Left renal pelvis (tissue), 4 donors: ENCODE results near the gene MCCD1. TPM values are rescaled to one million over a fixed set of nuclear protein-coding genes. Genes with fewer than 3 reads are reported as not detected.
"Not testable (repeated sequence)": the region's sequence is repeated elsewhere in the genome, so short reads cannot be mapped to it uniquely, and the experiment has no call there.

ENCODE experiments used
- DNase-seq, 4 donors: peaks; one replicate each; pipeline ENCODE4 v3.0.0-alpha.2; 2013; ENCODE audit warnings: low read depth in 4 of 4, low spot score in 3 of 4
- polyA plus RNA-seq, 4 donors: library from polyadenylated mRNA; unstranded; fragments of 120-200 nt; gene quantifications; one replicate each; pipeline ENCODE4 v1.2.1, GENCODE V29; 2013; ENCODE audit not compliant: insufficient read length in 4 of 4

MCCD1 gene, protein sequence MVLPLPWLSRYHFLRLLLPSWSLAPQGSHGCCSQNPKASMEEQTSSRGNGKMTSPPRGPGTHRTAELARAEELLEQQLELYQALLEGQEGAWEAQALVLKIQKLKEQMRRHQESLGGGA
- 10 to 100 TPM in 3 of 4 donors, under 1 TPM in 1; 0.27 to 18.6 (median 12.8) TPM for polyA plus RNA-seq

DNA sequence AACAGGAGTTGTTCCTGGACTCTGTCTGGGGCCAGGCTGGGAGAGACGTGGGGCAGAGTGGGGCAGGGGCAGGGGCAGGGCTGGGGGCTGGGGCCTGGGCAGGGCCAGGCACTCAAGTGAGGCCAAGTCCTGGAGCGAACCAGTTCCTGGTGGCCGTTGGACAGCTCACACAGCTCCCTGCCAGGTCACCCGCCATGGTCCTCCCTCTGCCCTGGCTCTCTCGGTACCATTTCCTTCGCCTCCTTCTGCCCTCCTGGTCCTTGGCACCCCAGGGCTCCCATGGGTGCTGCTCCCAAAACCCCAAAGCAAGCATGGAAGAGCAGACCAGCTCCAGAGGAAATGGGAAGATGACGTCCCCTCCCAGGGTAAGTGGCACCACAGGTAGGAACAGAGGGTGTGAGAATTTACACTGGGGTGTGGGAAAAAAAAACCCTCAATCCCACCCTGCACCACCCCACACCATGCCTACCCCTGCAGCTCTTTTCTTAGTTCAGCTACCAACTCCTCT, at the start of gene MCCD1:
TSS of gene MCCD1 (plus strand) at position 142 of the 508 bp plus-strand sequence. CDS start at position 195, 53 bp downstream.
- no peak for DNase-seq

DNA sequence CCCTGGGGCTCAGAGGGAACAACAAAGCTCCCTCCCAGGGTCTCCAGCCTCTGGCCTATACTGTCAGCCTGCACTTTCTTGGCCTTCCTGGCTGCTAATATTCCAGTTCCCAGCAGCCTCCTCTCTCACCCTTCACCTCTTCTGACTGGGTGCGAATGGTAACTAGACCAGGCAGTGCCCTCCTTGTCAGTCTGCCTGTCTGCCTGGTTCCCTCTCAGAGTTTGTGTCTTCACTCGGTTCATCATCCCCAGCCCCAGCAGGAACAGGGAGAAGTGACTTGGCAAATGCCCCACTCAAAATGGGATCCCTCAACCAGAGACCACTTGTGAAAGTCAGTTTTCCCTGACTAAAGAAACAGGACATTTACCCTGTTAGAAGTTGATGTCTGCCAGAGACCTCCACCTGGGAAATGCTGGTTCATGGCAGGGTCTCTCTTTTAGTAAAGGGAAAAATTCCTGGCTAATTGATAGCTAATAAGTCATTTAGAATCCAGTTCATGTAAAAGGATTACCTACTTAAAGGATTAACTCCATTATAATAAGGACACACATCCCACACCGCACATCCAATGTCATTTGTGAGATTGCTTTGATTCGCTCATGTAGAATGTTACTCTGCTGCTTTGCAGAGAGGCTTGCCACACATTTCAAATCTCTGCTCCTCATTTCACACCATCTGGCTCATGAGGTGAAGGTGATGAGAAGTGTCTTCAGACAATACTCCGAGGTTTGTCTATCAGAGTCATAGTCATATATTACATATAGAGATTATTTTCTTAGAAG, 49.4 kb upstream of the MCCD1 start:
- no peak for DNase-seq

DNA sequence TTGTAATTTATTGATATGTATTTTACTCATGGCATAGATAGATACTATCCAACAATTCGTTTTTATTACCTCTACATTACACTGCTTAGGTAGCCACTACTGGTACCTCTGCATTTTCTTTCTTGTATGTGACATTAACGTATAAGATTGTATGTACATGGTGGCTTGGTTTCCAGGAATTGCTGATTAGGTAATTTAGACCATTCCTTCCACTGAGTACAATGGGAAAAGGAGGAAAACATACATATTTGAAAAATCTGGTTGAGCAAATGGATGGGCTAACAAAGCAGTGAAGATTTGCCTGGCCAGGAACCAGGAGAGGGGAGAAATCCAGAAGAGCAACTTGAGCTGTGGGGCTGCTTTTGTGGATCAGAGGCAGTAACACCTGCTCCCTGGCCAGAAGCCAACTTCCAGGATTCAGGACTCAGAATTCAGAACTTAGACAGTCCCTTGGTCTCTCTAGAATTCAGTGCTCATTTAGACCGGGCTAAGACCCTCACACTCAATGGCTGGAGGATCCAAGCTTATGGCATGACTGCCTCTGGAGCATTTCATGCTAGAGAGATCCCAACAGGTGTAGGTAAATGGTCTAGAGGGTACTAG, 48.7 kb upstream of the MCCD1 start:
- no peak for DNase-seq

DNA sequence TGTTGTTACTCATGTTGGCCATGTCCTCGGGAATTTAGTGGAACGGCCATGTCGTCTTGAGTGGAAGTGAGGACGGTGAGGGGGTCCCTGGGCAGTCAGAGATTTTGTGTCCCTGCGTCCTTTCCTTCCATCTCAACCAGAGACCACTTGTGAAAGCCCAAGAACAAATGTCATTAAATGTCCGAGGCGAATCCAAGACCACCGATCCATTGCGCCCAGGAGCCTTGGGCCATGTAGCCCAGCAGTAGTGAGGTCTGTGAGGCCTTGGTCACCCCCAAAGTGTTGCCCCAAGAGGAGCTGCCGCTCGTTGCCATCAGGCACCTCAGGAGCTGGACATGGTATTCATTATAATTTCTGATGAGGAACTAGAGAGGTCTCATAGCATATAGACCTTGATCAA, 48.2 kb upstream of the MCCD1 start:
- DNase-seq, result no peak

DNA sequence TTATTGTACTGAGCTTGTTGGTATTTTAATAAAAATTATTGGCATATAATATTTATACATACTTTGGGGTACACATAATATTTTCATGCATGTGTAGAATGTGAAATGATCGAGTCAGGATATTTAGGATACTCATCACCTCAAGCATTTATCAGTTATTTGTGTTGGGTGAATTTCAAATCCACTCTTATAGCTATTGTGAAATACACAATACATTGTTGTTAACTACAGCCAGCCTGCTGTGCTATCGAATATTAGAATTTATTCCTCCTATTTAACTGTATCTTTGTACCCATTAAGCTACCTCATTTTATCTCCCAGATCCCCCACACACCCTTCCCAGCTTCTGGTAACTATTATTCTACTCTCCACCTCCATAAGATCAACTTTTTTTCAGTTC, 45.4 kb upstream of the MCCD1 start:
- no peak for DNase-seq

DNA sequence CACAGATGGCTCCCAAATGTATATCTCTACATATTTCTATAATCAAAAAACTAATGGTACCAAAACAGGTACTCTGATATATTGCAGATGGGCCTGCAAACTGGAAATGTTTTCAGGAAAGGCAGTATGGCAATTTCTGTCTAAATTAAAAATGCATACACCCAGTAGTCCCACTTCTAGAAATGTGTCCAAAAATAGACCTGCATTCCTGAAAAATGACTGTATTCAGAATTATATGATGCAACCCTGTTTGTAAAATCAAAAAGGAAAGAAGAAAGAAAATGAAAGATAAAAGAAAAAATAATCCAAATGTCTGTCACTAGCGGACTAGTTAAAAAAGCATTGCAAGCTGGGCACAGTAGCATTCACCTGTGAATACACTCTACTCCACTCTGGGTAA, 43.7 kb upstream of the MCCD1 start:
- DNase-seq, result no peak

DNA sequence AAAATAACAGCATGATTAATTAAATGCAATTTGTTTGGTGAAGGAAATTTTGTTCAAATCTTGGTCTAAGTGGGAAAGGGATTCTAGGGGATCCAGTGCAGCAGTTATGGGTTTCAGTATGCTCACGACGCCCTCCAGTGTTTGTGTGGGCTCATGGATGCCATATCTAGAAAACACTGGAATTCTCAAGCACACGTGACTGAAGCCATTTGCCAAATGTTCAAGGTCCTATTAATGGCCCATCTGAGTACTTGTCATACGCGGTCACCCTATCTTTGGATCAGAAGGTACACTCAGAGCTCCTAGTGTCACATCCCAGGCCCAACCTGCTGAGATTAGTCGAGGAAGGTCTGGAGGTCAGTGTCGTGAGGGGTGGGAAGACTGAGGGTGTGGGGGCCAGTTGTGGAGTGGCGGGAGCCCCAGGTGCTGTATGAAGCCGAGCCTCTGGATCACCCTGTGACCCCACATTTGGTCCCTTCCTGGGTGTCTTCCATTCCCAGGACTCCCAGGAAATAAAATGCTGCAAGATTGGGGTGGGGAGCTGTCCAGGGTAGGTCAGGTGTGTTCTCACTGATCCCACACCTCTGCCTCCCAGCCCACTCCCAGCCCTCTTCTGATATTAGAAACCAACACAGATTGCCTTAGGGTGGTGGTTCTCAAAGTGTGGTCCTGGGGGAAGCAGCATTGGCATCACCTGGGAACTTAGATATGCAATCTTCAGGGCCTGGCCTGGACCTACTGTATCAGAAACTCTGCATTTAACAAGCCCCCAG, 42.5 kb upstream of the MCCD1 start:
- DNase-seq, result not testable (repeated sequence)

DNA sequence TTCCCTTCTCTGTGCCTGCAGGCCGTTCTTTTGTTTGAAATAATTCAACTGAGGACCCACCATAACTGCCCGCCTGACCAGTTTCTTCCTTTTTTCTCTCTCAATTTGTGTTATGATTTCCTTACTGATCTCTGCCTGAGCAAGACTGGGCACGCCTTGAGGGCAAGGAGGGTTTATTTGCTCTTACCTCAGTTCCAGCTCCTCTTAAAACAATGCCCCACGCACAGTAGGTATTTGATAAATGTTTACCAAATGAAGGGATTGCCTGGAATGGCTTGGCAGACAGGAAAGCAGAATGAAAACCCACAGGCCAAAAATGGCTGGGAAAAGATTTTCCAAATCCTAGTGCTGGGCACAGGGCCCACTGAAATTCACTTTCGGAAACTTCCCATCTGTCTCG, 41.1 kb upstream of the MCCD1 start:
- DNase-seq, result not testable (repeated sequence)

DNA sequence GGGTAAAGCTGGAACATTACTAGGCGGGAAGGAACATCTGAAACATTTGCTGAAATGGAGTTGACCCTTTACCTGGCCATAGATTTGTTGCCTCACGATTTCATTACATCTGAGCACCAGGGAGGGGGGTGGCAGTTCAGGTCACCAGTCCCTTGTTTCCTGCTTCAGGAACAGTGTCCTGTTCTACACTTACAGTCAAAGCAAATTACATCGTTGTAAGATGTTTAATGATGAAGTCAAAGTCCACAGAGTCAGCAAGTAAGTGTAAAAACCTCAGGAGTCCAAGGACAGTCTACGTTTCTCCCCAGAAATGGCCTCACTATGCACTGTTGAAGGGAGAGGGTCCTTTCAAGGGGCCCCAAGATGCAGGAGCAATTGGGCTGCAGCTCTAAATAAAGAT, 39.7 kb upstream of the MCCD1 start:
- DNase-seq, result no peak

DNA sequence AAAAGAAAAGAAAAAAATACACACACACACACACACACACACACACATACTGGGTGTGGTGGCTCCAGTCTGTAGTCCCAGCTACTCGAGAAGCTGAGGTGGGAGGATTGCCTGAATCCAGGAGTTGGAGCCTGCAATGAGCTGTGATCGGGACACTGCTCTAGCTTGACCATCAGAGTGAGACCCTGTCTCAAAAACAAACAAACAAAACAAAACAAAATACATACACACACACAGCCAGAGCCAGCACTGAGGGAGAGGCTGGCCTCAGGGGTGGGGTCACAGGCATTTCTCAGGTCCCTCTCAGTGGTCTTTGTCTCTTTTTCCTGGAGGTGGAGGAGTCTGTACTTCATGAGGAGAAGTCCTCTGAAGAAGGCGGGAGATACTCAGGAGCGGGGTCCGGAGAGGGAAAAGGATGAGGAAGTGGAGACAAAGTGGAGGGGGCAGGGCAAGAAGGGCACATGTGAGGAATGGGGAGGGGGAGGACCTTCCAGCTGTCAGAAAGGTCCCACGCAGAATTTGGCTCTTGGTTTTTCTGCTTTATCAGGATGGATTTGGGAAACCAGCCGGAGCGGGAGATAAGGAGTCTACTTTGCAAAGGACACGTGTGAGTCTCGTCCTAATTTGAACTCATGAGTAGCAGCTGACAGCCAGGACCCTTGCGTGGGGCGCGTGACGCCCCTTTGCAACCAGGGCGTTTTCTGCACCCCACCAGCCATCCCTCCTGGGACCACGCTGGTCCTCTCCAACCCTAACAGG, 38.5 kb upstream of the MCCD1 start:
- DNase-seq, result no peak

DNA sequence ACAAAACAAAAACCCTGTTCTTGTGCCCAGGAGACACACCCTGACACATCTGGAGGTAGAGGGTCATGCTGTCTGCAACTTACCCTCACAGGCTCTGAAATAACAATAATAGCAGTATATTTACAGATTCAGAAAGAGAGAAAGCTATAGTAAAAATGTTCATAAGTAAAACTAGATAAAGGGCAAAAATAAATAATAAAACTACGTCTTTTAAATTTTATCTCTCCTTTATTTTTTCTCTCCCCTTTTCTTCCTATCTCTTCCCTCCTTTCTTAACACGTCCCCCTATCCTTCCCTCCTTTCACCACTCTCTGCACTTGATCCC, 35.2 kb upstream of the MCCD1 start:
- DNase-seq, result not testable (repeated sequence)

DNA sequence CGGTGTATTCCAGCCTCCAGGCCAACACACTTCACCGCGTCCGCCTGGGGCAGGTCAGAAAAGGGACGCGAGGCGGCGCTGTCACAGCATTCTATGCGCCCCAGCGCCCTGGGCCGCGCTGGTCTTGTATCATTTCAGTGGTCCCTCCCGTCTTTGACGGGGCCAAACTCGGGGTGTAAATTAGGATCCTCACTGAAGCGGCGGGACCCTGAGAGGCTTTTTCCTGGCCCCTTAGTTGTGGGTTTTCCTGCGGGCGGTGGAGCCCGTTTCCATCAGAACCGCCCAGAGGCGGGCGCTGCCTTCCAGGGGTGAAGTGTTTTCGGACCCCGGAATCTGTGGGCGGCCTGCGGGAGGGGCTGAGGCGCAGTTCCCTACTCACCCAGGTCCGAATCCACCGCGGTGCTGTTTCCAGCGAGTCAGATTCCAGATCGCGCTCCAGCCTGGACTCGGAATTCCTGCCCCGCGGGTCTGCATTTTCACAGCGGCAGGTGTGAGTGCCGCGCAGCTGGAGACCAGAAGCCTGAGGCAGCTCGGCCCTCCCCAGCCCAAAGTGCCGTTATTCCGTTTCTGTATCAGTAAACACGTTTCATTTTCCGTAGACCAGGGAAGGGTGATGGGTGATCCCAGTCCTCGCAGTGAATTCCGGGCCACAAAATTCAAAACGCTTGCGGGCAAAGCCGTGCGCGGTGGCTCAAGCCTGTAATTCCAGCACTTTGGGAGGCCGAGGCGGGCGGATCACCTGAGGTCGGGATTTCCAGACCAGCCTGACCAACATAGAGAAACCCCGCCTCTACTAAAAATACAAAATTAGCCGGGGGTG, 34.7 kb upstream of the MCCD1 start:
- DNase-seq, result peak in 2 of 4 donors; percentile 49 to 53

DNA sequence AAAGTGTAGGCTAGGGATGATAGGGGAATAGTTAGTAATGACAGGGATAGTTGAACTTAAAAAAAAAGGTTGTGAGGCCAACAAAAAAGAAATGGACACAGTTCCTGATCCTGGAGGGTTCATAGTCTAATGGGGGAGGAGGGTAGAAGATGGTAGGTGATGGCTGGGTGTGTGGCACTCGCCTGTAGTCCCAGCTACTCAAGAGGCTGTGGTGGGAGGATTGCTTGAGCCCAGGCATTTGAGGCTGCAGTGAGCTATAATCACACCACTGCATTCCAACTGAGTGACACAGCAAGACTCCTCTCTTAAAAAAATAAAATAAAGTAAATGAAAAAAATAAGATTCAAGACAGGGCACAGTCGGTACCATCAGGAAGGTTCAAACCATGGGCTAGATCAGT, 33.2 kb upstream of the MCCD1 start:
- no peak for DNase-seq

DNA sequence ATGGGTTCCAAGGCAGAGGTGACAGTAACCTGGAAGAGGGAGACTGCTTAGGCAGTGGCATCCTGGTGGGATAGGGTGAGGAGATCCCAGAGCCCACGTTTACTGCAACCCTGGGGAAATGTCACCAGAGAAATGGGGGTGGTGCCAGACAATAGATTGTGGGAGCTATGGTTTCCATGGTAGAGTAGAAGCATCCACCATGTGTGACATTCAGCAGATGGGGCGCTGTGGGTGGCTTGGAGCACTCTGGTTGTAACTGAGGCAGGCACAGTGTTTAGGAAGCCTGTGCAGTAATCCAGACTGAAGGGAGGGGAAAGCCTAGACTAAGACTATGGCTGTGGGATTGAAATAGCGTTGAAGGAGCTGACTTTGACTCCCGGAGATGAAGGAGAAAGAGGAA, 31.9 kb upstream of the MCCD1 start:
- DNase-seq, result not testable (repeated sequence)

DNA sequence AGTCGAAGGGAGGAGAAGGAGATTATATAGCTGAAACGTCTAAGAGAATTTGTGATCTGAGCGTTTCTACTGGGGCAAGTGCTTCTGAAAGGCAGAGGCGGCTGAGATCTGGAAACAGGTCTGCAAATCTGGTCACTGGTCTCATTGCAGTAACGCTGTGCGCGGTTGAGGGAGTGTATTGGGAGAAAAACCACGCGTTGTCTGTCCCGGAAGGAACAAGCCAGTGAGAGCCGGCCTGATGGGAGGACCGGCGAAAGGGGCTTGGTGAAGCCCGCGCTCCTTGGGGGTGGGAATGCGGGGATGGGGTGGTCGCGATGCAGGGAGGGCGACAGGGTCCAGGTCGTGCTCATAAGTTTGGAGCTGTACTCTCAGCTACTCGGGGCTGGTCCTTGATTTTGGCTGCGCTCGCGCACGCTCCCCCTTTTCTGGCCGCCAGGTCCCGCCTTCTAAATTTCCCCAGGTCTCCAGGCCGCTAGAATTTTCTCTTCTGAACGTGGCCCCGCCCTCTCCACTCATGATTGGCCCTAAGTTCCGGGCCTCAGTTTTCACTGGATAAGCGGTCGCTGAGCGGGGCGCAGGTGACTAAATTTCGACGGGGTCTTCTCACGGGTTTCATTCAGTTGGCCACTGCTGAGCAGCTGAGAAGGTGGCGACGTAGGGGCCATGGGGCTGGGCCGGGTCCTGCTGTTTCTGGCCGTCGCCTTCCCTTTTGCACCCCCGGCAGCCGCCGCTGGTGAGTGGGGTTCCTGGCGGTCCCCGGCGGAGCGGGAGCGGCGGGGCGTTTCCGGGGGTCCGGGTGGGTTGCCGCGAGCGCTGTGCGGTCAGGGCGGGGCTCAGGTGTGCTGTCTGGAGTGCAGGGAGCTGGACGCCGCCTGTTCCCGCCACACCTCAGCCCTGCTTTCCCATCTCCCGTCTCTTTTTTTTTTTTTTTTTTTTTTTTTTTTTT, 31.0 kb upstream of the MCCD1 start, which contains the start of gene MICB:
TSS of gene MICB (plus strand) at position 615 of the 946 bp plus-strand sequence. CDS start at position 664, 49 bp downstream.
- DNase-seq, result peak in 1 of 4 donors; percentile 27

DNA sequence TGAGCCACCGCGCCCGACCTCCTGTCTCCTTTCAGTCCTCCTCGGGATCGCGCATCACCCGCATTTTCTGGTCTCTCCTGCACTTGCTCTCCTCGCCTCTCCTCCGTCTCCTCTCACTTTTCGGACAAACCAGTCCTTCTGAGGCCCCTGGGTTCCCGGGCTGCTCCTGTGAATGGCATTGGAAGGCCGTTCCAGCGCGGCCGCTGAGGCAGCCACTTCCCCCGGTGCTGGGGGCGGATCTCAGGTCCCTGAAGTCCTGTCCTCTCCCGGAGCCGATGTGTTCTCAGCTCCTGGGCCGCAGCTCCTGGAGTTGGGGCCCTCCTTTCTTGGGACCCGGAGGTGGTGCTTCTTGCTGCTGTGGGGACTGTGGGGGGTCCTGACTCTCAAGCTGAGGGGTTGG, 30.0 kb upstream of the MCCD1 start:
- no peak for DNase-seq

DNA sequence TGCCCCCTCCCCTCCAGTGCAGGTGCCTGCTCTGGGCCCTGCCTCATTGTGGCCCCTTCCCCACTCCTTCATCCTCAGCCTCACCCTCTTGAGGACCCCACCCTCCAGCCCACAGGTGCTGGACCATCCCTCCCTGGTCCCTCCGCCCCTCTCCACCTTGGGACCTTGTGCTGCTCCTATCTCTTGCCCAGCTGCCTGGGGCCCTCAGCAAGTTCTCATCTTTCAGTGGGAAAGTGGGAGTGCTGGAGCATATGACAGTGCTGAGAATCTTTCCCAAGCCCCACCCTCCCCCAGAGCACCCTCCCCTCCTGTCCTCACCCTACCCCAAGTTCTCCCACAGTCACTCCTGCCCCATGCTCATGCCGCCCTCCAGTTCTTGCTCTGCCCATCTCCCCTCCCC, 29.1 kb upstream of the MCCD1 start:
- DNase-seq, result not testable (repeated sequence)

DNA sequence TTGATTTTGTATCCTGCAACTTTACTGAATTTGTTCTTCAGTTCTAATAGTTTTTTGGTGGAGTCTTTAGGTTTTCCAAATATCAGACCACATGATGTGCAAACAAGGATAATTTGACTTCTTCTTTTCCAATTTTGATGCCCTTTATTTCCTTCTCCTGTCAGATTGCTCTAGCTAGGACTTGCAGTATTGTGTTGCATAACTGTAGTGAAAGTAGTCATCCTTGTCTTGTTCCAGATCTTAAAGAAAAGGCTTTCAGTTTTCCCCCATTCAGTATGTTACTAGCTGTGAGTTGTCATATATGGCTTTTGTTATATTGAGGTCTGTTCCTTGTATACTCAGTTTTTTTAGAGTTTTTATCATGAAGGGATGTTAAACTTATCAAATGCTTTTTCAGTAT, 26.2 kb upstream of the MCCD1 start:
- DNase-seq, result no peak
